ENCODE results near the gene TXNDC5.
"Not testable (repeated sequence)": the region's sequence is repeated elsewhere in the genome, so short reads cannot be mapped to it uniquely, and the experiment has no call there.

Gene TXNDC5

GRCh38 chr6:7894262-7895124 lies 16.1 kb downstream of the TXNDC5 start:
- DNase-seq: no peak

DNA sequence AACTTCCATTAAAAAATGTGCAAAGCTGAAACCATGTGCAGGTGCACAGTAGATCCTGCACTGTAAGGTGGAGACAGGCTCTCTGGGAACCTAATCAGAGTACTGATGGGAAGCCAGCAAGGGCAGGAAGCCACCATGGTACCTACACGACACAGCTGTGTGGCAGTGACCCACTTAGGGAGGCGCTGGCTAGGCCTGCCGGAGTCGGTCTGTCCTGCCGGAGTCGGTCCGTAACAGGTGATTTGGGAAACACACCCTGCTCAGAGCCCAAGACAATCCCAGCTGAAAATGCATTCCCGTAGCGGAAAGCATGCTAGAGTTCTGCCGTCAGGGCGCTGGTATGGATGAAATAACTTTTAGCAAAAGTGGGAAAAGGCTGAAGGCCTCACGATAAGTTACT lies 17.2 kb downstream of the TXNDC5 start:
- no peak for DNase-seq

DNA sequence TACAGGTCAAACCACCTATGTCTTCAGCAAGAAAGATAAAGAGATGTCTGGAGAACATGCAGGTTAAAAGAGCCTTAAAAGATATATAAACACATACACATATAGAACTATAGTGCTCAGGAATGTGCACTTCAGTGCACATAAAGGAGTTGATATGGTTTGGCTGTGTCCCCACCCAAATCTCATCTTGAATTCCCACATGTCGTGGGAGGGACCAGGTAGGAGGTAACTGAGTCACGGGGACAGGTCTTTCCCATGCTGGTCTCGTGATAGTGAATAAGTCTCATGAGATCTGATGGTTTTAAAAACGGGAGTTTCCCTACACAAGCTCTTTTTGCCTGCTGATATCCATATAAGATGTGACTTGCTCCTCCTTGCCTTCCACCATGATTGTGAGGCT lies 18.2 kb downstream of the TXNDC5 start:
- DNase-seq: not testable (repeated sequence)

DNA sequence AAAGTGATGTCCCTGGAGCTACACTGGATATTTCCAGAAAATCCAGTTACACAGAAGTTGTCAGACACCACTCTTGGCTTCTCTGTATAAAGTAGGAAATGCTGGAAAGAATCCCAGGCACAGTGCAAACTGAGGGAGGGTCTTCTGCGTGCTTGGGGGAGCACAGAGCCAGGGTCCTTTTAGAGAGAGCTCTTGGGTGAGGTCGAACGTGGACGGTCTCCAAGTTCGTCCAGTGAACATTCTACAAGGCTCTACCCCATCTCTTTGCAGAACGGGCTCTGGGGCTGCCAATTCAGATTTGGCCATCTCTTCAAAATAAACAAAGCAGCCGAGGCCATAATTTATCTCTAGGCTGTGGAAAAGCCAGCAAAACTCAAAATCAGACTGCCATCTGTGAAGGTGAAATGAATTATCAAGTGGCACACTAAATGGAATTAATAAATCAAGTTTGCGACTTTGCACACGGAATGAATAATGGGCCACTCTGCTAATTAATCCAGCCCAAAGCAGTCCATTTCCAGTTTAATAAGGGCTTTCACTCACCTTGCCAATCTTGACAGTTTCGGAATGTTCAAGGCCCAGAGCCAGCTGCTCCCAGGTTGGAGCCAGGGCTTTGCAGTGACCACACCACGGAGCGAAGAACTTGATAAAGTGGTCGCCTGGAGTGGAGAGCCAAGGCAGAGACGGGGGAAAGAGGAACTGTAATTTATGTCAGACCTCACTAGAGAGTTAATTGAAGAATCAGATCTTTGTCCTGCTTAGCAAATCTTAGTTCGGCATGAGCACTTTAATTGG lies 19.3 kb downstream of the TXNDC5 start:
- DNase-seq: no peak

DNA sequence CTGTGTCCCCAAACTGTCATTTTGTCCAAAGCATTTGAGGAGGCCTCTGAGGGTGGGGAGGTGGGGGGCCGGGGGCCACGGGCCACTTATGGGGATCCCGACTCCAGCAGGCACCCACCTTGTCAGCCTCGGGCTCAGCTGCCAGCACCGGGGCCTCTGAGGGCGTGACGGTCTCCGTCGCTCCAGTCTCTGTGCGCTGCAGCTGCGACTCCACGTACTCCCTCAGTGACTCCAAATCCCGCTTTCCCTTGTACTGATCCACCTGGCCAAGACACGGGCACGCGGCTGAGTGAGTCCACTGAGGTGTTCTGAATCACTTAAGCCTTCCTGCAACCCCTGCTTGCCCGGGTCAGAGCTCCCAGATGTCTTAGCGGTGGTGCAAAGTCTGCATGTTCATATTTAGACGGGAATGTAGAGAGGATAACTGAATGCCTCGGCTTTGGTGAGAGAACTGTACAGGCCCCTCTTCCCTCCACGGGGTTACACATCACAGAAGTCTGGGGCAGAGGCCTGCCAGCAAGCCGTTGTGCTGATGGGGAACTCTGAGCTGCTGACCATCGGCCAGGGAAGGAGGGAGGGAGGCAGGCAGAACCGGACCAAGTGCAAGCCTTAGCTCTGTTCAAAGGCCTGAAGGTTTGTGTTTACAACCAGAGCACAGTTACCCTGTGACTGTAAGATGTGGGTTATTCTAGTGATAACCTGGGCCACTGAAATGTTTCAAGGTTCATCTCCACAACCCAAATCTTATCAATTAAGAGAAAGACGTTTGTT lies 21.8 kb downstream of the TXNDC5 start:
- DNase-seq: no peak

DNA sequence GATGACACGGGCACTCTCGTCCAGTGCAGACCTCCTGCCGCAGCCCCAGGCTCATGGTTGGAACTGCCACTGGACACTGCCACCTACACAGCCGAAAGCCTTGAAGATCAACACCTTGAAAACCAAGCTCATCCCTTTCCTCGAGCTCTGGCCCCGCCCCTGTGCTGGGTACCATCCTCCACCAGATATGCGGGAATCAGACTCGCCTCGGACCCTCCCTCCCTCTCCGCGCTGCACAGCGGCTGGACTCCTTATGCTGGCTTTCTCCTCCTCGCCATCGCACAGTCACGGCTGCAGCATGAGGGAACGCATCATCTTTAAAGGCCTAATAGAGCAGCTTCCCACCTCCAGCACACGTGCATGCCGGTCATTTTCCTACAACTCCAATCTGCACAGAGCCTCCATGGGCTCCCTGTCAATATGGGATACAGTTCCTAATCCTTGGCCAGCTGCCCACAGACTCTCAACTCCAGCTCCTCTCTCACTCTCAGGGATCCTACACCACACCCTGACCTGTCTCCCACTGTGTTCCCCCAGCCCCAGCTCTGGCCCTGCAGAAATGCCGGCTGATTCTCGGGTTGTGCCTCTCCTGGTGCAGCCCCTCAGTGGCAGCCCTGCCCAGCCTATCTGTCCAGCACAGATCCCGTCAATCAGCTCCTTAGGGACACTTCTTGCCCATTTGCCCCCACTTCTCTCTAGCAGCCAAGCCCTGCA lies 23.2 kb downstream of the TXNDC5 start:
- DNase-seq: no peak

GRCh38 chr6:7886132-7886531 lies 24.5 kb downstream of the TXNDC5 start:
- no peak for DNase-seq

GRCh38 chr6:7883381-7883780 lies 27.2 kb downstream of the TXNDC5 start:
- no peak for DNase-seq

- DNase-seq: no peak
Measured at GRCh38 chr6:7882505-7883257, 27.9 kb downstream of the TXNDC5 start.

GRCh38 chr6:7881765-7882500 lies 28.7 kb downstream of the TXNDC5 start:
- DNase-seq: no peak

DNA sequence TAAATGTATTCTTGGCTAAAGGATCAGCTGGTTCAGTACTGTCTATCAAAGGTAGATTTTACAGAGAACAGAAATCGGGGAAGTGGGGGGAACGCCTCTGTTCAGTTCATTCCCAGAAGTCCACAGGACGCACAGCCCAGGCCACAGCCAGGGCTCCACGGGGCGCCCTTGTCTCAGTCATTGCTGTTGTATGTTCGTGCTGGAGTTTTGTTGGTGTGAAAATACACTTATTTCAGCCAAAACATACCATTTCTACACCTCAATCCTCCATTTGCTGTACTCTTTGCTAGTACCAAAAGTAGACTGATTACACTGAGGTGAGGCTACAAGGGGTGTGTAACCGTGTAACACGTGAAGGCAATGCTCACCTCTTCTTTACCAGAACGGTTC lies 29.9 kb downstream of the TXNDC5 start:
- DNase-seq: no peak

- DNase-seq: no peak
Measured at GRCh38 chr6:7879980-7880717, 30.4 kb downstream of the TXNDC5 start.

- DNase-seq: no peak
Measured at GRCh38 chr6:7879579-7879978, 31.0 kb downstream of the TXNDC5 start.

GRCh38 chr6:7879043-7879442 lies 31.5 kb downstream of the TXNDC5 start:
- no peak for DNase-seq

- no peak for DNase-seq
Measured at GRCh38 chr6:7878401-7878964, 32.1 kb downstream of the TXNDC5 start.

- no peak for DNase-seq
Measured at GRCh38 chr6:7868926-7869325, 41.7 kb downstream of the TXNDC5 start.

DNA sequence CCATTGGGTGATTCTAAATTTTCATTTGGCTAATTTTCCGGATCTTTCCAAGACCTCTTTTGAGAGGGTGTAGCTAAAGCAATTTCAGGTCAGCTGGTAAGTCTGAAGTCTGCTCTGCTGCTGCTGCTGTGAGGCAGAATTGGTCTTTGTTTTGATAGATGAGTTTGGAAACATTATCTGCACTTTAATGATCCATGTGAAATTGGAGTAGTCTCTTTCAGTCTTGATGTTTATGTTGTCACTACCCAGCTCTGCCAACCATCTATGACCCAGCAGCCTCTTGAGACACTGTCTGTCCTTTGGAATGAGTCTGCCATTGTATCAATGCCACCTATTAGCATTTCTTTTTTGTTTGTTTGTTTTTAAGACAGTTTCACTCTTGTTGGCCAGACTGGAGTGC lies 44.1 kb downstream of the TXNDC5 start:
- DNase-seq: no peak

GRCh38 chr6:7865781-7866180 lies 44.8 kb downstream of the TXNDC5 start:
- DNase-seq: no peak

DNA sequence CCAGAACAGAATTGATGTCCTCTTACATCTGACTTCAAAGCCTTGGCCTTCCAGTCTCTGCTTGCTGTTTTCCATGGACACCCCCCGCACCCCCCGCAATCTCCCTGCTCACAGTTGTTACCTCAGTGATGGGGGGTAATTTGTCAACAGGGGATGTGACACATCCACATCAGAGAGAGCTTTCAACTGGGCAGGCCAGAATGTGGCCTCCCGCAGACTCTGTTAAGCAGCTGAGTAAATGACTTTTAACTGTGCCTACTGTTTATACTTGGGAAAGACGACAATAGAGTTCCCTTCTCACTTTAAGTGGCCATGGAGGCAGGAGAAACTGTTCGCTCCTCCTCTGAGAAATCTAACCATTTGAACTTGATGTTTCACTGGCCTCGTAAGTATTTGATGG lies 51.0 kb downstream of the TXNDC5 start:
- DNase-seq: no peak

GRCh38 chr6:7851780-7852179 lies 58.8 kb downstream of the TXNDC5 start:
- DNase-seq: no peak

Measured in CD4-positive, alpha-beta T cell treated with Interferon alpha-2 for 1 hour (primary cell).